HAP-1 (cell line): Measurements from ENCODE around the gene ENO4.

ENCODE experiments used
- DNase-seq, 2 experiments: peaks; one replicate each; pipeline ENCODE4 v3.0.0-alpha.2; 2016 to 2020; ENCODE audit warnings: low spot score in 2 of 2
- H3K27me3 ChIP-seq: fragments of 250-450 bp; sonication (Bioruptor Pico); 2 replicates; pipeline ENCODE4 v1.5.1; 2020; ENCODE audit warnings: low read depth, mild to moderate bottlenecking, moderate library complexity
- H3K36me3 ChIP-seq: fragments of 250-450 bp; sonication (Bioruptor Pico); replicated peaks from 2 replicates; pipeline ENCODE4 v1.5.1; 2020; ENCODE audit warnings: mild to moderate bottlenecking
- H3K4me1 ChIP-seq: fragments of 250-450 bp; sonication (Bioruptor Pico); 2 replicates; pipeline ENCODE4 v1.5.1; 2020; ENCODE audit warnings: mild to moderate bottlenecking
- H3K4me3 ChIP-seq: fragments of 250-450 bp; sonication (Bioruptor Pico); 2 replicates; pipeline ENCODE4 v1.5.1; 2020; ENCODE audit warnings: mild to moderate bottlenecking, moderate library complexity
- H3K9me3 ChIP-seq: fragments of 250-450 bp; sonication (Bioruptor Pico); 2 replicates; pipeline ENCODE4 v1.5.1; 2020; ENCODE audit warnings: mild to moderate bottlenecking, moderate library complexity
- in situ Hi-C: fragments of 300-500 bp; cut with MboI; formaldehyde crosslinking; loops from 3 replicates; pipeline ENCODE4 v1.14.3; 2020; ENCODE audit warnings: low sequenced_read_pairs, inconsistent platforms, mixed read lengths

The ENO4 gene

DNA sequence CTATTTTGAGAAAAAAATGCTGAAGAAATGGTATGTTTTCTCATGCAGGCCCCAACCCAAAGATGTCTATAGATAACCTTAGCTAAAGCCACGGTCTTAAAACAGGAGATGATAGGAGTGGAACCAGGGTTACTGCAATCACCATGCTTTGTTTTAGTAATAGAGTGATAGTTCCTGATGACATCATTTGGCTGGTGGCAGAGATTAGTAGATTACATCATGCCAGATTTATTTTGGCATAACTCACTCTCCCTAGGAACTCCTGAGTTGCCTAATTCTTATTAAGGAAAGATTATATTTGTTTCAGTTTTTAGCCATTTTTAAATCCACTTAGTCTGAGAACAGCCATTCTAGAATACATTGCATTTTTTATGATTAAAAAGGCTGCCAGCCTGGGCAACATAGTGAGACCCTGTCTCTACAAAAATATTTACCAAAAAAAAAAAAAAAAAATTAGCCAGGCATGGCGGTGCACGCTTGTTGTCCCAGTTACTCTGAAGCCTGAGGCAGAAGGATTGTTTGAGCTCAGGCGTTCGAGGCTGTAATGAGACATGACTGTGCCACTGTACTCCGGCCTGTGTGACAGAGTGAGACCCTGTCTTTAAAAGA, 17.8 kb downstream of the ENO4 start:
- in situ Hi-C loops = no loop called here
- Histone ChIP-seq H3K9me3 (no peaks in the 10 kb centered on the region), H3K36me3 (no peaks in the 10 kb centered on the region), H3K27me3 (peaks cover 2% of the 10 kb centered on the region; the same call in 1 of the 2 replicates), H3K4me1 (no peaks in the 10 kb centered on the region), H3K4me3 (no peak overlapping the region)
- no peak for DNase-seq

DNA sequence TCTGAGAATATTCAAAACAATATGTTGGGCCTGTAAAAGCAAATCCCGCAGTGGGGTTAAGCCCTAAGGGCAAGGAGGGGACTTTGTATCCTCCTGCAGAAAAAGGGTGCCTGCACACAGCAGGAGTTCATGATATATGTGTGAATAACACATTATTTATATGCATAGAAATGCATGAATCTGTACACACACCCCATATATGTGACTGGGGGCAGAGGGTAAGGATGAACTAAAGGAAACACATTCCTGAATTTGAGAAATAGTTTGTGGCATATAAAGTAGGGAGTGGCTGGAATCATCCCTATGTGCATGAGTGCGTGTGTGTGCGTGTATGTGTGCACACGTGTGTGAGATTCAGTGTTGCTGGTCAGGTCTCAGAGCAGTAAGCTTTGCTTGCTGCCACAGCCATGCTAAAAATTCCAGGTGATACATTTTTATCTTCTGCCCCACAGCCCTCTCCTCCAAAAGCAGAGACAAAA, 18.9 kb downstream of the ENO4 start:
- Histone ChIP-seq H3K36me3 (no peaks in the 10 kb centered on the region), H3K27me3 (peaks cover 6% of the 10 kb centered on the region; the same call in 1 of the 2 replicates), H3K4me3 (no peak overlapping the region), H3K9me3 (no peaks in the 10 kb centered on the region), H3K4me1 (no peaks in the 10 kb centered on the region)
- in situ Hi-C loops = no loop called here
- DNase-seq = no peak

DNA sequence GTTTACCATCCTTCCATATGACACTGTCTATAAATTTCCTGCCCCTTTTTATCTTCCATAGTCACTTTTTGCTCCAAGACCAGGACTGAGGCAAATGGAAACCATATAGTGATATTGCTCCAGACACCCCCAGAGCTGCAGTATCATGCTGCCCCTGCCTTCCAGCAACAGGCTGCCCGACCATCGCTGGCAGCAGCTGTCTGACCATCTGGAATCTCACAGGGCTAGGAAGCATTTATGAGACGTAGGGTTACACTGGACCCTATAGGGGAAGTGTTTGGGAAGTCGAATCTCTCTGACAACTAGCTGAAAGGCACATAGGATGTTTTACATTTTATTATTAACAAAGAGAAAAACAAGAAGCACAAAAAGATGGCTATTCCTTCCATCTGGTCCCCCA, 19.4 kb downstream of the ENO4 start:
- no peaks in the 10 kb centered on the region for H3K4me1 ChIP-seq
- H3K9me3 ChIP-seq = no peaks in the 10 kb centered on the region
- H3K36me3 ChIP-seq = no peaks in the 10 kb centered on the region
- no peak for DNase-seq
- in situ Hi-C loops = no loop called here
- H3K27me3 ChIP-seq = peaks cover 6% of the 10 kb centered on the region; the same call in 1 of the 2 replicates
- H3K4me3 ChIP-seq = no peak overlapping the region

DNA sequence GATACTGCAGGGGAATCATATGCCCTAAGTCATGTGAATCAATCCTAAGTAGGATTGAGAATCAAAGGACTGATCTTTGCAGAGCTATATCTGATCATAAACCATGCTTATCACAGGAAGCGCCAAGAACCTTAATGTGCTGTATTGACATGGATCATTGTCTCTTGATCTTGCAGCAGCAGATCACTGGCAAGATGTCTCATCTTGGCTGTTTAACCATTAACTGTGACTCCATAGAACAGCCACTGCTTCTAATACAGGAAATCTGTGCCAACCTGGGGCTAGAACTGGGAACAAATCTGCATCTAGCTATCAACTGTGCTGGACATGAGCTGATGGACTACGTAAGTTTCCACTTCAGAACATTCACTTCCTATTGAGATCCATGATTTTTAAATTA, 21.6 kb downstream of the ENO4 start:
- in situ Hi-C loops = no loop called here
- H3K27me3 ChIP-seq = peaks cover 6% of the 10 kb centered on the region; the same call in 1 of the 2 replicates
- no peaks in the 10 kb centered on the region for H3K9me3 ChIP-seq
- no peak for DNase-seq
- no peaks in the 10 kb centered on the region for H3K36me3 ChIP-seq
- no peaks in the 10 kb centered on the region for H3K4me1 ChIP-seq
- no peak overlapping the region for H3K4me3 ChIP-seq

DNA sequence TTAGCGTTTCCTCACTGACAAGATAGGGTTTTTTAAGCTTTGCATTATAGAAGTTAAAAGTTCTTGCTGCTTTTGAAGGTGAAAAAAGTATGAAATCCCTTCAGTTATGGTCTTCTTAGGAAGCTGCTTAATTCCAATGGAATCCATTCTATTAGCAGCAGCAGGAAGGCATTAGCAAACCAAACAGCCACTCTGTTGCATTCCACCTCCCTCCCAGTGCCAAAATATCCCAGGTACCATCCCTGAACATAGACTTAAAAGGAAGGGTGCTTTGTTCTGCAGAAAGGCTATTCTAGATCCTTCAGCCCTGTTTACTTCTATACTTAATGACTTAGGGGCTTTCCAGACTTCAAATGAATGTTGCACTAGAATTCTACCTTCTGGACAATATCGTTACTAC, 23.8 kb downstream of the ENO4 start:
- DNase-seq = no peak
- in situ Hi-C loops = no loop called here
- Histone ChIP-seq H3K27me3 (peaks cover 6% of the 10 kb centered on the region; the same call in 1 of the 2 replicates), H3K4me3 (no peak overlapping the region), H3K4me1 (no peaks in the 10 kb centered on the region), H3K9me3 (no peaks in the 10 kb centered on the region), H3K36me3 (no peaks in the 10 kb centered on the region)

DNA sequence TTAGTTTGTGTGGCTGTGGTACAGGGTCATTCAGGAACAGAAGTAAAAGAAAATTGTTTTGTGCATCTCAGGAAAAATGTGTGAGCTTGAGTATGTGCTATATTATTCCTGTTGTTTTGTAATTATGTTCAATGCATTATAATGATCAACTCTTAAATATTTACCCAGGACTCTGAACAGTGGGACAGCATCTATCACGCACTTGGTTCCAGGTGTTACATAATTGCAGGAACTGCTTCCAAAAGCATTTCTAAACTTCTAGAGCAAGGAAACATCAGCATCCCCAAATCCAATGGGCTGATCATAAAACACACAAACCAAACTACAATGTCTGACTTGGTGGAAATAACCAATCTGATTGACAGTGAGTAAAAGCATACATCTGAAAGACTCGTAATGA, 26.6 kb downstream of the ENO4 start:
- DNase-seq = no peak
- no peaks in the 10 kb centered on the region for H3K36me3 ChIP-seq
- H3K4me3 ChIP-seq = no peak overlapping the region
- in situ Hi-C loops = no loop called here
- H3K4me1 ChIP-seq = no peaks in the 10 kb centered on the region
- H3K27me3 ChIP-seq = peaks cover 6% of the 10 kb centered on the region; the same call in 1 of the 2 replicates
- no peaks in the 10 kb centered on the region for H3K9me3 ChIP-seq

DNA sequence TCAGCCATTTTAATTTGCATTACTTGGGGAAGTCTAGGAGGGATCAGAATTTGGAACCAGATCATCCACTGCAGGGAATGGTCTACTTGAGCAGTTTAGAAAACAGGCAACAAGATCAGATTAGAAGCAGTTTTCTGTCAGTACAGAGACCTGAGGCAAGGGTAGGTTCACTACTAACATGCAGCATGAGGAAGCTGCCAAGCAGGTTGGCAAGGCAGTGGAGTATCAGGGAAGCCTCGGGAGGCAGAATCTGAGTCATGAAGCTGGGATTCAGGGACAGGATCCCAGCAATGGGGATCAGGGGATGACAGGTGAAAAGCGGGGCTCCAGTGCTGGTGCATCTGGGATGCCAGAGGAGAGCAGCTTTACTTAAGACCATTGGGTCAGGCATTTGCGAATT, 28.1 kb downstream of the ENO4 start:
- H3K36me3 ChIP-seq = no peaks in the 10 kb centered on the region
- H3K9me3 ChIP-seq = no peaks in the 10 kb centered on the region
- in situ Hi-C loops = no loop called here
- H3K4me3 ChIP-seq = no peak overlapping the region
- no peak for DNase-seq
- H3K4me1 ChIP-seq = no peaks in the 10 kb centered on the region
- H3K27me3 ChIP-seq = 0 out of 2 replicates have a peak, but pooled peaks cover 4% of the 10 kb centered on the region

DNA sequence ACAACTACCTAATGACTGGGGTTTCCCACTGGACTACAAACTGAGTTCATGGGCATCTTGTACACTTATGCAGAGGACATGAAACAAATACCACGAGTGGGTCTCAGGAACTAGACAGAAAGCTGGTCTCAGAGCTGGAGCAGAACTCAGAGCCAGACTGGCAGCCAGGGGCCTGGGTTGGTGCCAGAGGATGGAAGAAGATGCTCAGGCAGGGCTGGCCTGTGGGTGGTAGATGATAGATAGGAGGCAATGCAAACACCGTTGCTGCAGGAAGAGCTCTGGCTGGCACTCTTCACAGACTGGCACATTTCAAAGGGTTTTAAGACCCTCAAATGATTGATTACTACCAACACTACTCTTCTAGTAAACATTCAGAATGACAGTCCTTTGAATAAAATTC, 28.8 kb downstream of the ENO4 start:
- H3K9me3 ChIP-seq = no peaks in the 10 kb centered on the region
- no peaks in the 10 kb centered on the region for H3K27me3 ChIP-seq
- in situ Hi-C loops = no loop called here
- no peaks in the 10 kb centered on the region for H3K4me1 ChIP-seq
- DNase-seq = no peak
- H3K36me3 ChIP-seq = no peaks in the 10 kb centered on the region
- no peak overlapping the region for H3K4me3 ChIP-seq

DNA sequence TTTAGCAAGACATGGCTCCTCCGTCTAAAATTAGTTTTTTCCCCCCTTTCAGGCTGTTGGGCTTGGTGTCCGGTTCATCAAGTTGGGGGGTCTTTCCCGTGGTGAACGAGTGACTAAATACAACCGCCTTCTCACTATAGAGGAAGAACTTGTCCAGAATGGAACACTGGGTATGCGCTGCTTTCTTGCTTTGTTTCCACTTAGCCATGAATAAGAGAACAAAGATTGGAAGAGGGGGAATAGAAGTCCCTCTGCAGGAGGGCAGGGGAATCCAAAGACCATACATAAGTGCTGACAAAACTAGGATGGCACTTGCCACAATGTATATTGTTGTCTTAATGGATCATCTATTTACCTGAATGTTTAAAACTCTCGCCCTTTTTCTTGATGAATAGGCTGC, 30.5 kb downstream of the ENO4 start:
- Histone ChIP-seq H3K36me3 (no peaks in the 10 kb centered on the region), H3K4me1 (no peaks in the 10 kb centered on the region), H3K9me3 (no peaks in the 10 kb centered on the region), H3K4me3 (no peak overlapping the region), H3K27me3 (no peaks in the 10 kb centered on the region)
- no peak for DNase-seq
- in situ Hi-C loops = no loop called here

DNA sequence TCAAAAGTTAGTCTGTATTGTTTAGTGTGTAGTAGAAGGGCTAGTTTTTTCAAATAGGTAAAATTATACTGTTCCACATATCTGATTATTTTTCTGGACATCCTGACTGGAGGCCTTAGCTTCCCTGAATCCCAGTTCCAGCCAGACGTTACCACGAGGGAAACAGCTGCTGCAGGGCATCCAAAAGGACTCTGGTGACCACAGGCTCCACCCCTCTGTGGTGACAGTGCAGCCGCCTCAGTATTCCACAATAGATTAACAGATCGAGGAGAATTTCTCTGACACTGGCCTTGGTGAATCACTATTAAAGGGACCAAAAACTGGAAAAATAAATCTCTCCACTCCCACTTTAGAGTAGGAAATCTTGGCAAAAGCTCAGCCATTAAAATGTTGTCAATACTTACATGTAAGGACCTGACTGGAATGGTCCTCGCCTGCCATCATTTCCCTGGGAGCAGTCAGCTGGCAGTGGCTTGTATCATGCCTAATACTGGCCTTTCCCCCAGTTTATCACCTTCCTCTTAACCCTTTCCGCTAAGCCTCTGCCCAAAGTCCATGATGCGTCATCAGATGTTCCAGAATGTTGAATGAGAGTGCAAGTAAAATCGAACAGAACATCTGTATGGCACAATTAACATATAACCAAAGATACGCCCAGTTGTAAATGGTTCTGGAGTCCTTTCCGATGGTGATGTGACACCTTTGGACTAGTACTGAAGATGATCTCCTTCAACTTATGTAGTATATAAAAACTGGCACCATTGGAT, 31.6 kb downstream of the ENO4 start:
- no peaks in the 10 kb centered on the region for H3K9me3 ChIP-seq
- H3K4me3 ChIP-seq = no peak overlapping the region
- no peaks in the 10 kb centered on the region for H3K27me3 ChIP-seq
- DNase-seq = no peak
- no peaks in the 10 kb centered on the region for H3K36me3 ChIP-seq
- in situ Hi-C loops = no loop called here
- H3K4me1 ChIP-seq = no peaks in the 10 kb centered on the region

DNA sequence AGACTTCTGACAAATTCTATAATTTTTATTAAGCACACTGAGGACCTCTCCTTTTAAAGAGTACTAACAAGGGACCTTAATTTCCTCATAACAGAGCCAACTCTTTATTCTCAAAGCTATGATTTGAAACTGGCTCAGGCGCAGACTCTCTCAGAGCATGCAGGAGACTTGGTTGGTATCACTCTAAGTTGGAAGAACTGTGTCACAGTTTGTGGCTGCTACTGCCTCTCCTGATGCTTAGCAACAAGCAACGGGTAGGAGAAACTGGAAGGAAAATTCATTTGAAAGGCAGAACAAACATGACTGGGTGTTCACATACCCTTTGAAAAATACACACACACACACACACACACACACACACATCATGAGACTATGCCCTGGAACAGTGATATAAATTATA, 33.3 kb downstream of the ENO4 start:
- Histone ChIP-seq H3K4me3 (no peak overlapping the region), H3K9me3 (no peaks in the 10 kb centered on the region), H3K27me3 (no peaks in the 10 kb centered on the region), H3K36me3 (no peaks in the 10 kb centered on the region), H3K4me1 (no peaks in the 10 kb centered on the region)
- no peak for DNase-seq
- in situ Hi-C loops = no loop called here

DNA sequence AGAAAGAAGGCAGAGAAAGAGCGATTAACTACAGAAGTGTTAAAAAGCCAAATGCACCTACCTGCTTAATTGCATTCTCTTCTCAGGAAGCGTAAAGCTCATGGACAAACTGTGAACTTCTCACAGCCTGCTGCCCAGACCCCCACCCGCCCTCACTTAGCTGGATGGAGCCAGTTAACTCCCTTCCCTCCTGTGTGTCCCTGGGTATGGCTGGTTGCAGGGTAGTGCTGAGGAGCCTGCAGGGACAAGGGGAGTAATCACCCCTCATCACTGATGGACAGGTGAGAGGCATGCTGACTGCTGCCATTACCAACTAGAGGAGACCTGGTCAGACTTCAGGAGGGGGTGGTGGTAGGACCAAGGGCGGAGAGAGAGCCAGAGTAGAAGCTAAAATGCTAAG, 37.5 kb downstream of the ENO4 start:
- Histone ChIP-seq H3K4me3 (no peak overlapping the region), H3K27me3 (no peaks in the 10 kb centered on the region), H3K4me1 (no peaks in the 10 kb centered on the region), H3K9me3 (no peaks in the 10 kb centered on the region), H3K36me3 (no peaks in the 10 kb centered on the region)
- DNase-seq = no peak
- in situ Hi-C loops = no loop called here

DNA sequence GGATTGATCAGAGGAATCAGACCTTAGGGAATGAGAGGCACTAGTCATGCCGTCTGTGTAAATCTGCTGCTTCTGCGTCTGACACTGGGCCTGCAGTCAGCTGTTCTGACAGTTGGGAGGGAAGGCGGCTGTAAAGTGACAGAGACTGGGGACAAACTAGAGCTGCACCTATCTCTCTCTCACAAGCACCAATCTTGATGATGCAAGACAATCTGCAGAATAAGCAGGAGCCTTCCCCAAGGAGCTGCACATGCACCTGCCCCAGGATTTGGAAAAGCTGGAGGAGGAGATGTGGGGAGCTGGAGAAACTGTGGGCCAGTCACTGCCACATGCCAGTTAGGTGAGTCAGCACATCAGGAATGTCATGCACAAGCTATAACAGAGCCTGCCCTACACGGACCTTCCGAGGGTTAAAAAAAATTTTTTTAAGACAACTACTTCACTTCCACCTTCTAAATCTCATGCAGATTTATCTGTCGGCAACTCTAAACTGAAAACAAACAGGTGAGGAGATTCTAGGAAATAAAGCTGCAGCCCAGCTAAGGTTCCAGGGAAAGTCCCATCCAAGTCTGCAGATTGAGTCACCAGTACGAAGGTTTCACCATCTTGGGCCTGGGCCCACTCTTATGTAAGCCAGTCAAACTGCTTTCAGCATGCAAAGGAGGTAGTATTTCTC, 39.2 kb downstream of the ENO4 start:
- H3K36me3 ChIP-seq = 0 out of 2 replicates have a peak, but pooled peaks cover 3% of the 10 kb centered on the region
- H3K27me3 ChIP-seq = no peaks in the 10 kb centered on the region
- H3K4me1 ChIP-seq = peaks cover 6% of the 10 kb centered on the region
- H3K4me3 ChIP-seq = no peak overlapping the region
- no peak for DNase-seq
- no peaks in the 10 kb centered on the region for H3K9me3 ChIP-seq
- in situ Hi-C loops = no loop called here

DNA sequence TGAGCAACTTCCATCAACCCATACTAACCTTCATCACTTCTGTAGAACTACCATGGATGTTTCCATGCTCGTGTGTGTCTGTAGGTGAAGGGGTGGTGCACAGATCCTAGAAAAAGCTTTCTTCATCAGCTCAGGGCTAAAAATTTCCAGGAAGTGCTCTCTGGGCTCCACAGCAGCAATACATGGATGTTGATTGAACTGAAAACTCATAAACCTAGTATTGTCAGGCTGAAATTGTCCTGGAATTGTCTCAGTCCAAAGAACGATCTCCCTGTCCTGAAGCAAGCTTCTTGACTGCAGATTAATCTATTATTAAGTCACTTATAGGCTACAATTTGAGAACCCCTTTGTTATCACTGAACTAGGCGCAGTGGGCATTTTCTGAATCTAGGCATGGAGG, 39.8 kb downstream of the ENO4 start:
- Histone ChIP-seq H3K36me3 (0 out of 2 replicates have a peak, but pooled peaks cover 3% of the 10 kb centered on the region), H3K9me3 (no peaks in the 10 kb centered on the region), H3K27me3 (no peaks in the 10 kb centered on the region), H3K4me1 (peaks cover 9% of the 10 kb centered on the region), H3K4me3 (no peak overlapping the region)
- DNase-seq = no peak
- in situ Hi-C loops = no loop called here
